NB4 (cell line): ENCODE measurements around the gene TPM4.

Experiments used
- MYC ChIP-seq: IDR thresholded peaks from 2 replicates; pipeline ENCODE4 v1.6.1; 2011; ENCODE audit warnings: low read depth, low read length
- POLR2A ChIP-seq: IDR thresholded peaks from 2 replicates; pipeline ENCODE4 v1.6.1; 2011; ENCODE audit warnings: mild to moderate bottlenecking; ENCODE audit not compliant: insufficient read length; ENCODE audit errors: extremely low read depth
- TF ChIP-seq, protein P1 (sequence below): IDR thresholded peaks from one replicate; pipeline ENCODE4 v1.5.1; 2012; ENCODE audit warnings: low read depth, low read length
- TF ChIP-seq, protein P2 (sequence below): IDR thresholded peaks from 2 replicates; pipeline ENCODE4 v1.6.1; 2011; ENCODE audit warnings: low read depth, low read length

DNA sequence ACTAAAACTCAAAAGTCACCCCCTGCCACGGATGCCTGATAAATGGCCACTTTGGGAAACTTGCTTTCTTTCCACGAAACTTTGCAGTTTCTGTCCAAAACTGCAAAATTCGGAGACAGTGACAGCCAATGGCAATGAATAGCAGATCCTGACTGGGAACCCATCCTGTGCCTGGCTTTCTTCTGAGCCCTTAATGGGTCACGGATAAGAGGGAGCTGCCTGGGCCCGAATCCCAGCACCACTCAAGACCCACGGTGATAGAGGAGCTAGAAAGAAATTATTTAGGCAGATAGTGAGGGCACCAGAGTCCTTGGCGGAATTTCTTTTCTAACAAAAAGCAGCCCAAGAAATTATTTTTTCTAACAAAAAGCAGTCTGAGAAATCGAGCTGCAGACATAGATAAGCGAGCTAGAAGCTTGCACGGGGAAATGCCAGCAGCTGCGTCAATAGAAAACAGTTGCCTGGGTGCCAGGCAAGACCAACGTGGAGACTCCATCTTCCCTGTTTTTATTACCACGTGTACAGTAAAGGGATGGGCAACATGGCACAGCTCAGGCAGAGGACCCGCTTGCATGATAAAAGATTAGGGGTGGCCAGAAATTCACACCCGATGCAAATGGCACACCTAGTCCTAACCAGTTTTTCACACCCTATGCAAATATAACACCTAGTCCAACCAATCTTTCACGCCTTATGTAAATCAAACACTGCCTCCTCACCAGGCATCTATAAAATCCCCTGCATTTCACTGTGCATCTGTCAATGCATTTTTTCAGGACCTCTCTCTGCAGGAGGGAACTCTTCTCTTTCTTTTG lies 60.1 kb downstream of the TPM4 start:
- TF ChIP-seq, protein P1, sequence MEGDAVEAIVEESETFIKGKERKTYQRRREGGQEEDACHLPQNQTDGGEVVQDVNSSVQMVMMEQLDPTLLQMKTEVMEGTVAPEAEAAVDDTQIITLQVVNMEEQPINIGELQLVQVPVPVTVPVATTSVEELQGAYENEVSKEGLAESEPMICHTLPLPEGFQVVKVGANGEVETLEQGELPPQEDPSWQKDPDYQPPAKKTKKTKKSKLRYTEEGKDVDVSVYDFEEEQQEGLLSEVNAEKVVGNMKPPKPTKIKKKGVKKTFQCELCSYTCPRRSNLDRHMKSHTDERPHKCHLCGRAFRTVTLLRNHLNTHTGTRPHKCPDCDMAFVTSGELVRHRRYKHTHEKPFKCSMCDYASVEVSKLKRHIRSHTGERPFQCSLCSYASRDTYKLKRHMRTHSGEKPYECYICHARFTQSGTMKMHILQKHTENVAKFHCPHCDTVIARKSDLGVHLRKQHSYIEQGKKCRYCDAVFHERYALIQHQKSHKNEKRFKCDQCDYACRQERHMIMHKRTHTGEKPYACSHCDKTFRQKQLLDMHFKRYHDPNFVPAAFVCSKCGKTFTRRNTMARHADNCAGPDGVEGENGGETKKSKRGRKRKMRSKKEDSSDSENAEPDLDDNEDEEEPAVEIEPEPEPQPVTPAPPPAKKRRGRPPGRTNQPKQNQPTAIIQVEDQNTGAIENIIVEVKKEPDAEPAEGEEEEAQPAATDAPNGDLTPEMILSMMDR = no peak
- TF ChIP-seq POLR2A (no peak), MYC (no peak)
- TF ChIP-seq, protein P2, sequence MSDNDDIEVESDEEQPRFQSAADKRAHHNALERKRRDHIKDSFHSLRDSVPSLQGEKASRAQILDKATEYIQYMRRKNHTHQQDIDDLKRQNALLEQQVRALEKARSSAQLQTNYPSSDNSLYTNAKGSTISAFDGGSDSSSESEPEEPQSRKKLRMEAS = no peak
